GM12891 (cell line): Measurements from ENCODE around the gene ARMH3.

Experiments
- POLR2A ChIP-seq: IDR thresholded peaks from 2 replicates; pipeline ENCODE4 v1.6.1; 2011; ENCODE audit warnings: low read depth, low read length, control low read depth
- POLR2AphosphoS5 ChIP-seq: IDR thresholded peaks from 2 replicates; pipeline ENCODE4 v1.6.1; 2011; ENCODE audit warnings: low read depth, low read length, control low read depth
- TAF1 ChIP-seq: IDR thresholded peaks from 2 replicates; pipeline ENCODE4 v1.6.1; 2011; ENCODE audit warnings: low read depth, low read length, control low read depth

GRCh38 chr10:101797403-101798059 lies 258.4 kb downstream of the ARMH3 start:
- no peak for TF ChIP-seq POLR2AphosphoS5
- no peak for TF ChIP-seq TAF1
- no peak for TF ChIP-seq POLR2A
